HG03469 (cell line): ENCODE measurements around the gene ANO10.

Source experiments
- ATAC-seq: cut with Tn5 transposase; IDR thresholded peaks from one replicate; pipeline ENCODE4 v1.9.1; 2021; ENCODE audit warnings: mild to moderate bottlenecking, moderate library complexity, moderate number of reproducible peaks; ENCODE audit not compliant: unreplicated experiment

Gene ANO10

DNA sequence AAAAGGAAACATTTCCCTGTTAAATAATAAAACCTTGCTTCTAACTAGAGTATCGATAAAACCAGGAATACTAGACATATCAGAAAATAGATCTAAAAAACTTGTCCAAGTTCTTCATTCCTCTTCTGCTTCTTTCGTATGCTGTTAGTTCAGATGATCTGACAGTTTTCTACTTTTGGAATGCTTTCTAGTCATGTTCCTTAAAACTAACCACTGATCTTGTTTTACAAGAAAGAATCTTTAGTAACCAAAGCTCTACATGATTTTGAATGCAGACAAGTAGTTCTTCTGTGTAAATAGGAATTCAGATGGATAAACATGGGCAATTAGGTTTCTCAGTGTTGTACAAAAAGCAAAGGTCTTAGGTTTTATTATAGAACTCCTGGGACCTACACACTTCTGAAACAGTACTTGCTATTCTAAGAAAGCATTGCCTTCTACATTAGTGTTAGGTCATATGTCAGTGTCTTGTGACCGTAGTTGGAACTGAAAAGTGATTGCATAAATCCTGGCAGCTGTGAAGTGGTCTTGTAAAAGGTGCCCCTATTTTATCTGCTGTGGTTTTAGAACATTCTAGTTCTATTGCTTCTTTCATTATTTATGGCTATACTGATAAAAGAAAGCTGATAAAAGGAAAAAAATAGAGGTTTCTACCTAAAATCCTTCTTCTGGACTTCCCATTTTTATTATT lies 294.8 kb downstream of the ANO10 start:
- ATAC-seq: no peak

DNA sequence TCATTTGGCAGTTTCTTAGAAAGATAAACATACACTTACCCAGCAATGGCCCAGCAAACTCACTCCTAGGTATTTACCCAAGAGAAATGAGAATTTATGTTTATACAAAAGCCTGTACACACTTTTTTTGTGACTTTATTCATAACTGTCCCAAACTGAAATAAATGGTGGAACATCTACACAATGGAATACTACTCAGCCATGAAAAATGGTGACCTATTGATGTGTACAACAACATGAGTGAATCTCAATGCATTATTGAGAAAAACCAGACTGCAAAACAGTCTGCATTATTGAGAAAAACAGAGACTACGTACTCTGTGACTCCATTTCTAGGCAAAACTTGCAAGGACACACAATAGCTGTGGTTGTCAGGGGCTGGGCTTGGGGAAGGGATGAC lies 298.3 kb downstream of the ANO10 start:
- no peak for ATAC-seq

DNA sequence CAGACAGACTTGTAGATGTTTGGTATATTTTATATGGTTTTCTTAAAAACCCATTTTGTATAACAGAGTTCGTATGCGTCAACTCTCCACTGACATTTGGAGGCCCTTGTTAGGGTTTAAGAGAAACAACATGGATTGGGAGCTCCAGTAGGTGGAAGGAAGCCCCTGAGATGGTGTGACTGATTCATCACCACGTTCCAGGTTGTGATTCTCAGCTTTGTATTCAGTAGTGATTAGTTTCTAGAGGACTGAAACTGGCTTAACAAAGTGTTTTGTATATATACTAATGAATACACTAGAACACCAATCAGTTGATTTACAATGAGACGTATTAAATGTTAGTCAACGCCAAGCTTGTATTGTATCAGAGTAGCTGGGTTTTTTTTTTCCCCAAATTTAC lies 301.5 kb downstream of the ANO10 start:
- ATAC-seq: no peak

DNA sequence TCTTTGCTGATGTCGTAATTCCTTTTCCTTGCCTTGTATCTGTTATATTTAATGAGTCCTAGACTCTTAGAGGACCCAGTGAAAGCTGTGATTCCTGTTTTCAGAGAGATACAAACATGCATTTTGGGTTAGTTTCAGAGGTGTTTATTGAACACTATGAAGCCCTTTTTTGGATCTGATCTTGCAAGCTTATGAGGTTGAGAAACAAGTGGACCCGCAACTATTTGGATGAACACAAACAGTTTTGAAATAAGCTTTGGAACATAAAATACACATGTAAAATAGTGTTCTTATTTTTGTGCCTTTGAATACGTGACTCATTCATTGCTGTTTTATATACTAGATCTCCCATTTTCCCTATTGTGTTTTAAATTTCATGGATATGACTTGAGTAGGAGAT lies 302.0 kb downstream of the ANO10 start:
- no peak for ATAC-seq

DNA sequence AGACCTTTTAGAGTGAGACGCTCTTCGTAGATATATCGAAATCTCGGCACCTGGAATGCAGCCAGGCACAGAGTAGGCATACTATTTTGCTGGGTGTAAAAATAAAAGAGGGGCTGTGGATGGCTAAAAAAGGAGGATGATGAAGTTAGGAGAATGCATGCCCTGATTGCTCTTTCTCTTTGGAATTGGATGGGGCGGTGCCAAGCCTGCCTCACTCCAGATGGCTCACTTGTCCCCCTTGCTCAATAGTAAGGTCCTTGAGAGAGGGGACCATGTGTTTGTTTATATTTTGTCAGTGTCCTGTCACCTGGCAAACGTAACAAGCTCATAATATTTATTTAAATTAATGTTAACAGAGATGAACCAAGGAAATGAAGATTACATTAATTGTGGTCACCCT lies 302.4 kb downstream of the ANO10 start:
- ATAC-seq: no peak

DNA sequence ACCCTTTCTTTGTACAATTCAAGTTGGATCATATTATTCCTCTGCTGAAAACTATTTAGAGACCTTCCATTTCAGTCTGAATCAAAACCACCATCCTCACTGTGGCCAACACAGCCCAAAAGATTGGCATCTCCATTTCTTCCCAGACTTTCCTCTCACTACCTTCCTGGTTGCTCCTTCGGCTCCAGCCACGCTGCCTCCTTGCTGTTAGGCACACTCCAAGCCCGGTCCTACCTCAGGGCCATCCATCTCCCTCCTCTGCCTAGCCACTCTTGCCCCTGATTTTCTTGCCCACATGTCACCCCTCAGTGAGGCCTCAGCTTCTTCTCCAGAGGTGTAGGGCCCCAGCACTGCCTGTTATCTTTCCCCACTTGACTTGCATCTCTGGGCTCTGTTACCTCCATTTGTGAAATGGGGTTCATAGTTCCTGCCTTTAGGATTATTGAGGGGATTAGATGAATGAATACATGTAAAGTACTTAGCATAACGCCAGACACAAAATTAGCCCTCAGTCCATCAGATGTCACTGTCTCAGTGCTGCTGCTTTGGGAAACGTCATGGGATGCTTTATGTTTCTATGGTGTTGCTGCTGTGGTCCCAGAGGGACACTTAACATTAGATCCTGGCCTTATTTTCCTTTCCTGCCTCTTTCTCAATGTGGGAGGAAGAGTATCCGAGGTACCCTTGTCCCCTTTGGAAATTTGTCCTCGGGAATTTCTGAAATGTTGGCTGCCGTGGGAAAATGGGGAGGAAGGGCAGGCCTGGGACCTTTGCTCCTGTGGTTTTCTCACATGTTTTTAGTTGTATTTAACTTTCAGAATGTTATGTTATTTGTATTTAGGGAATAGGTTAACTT lies 304.1 kb downstream of the ANO10 start:
- no peak for ATAC-seq

DNA sequence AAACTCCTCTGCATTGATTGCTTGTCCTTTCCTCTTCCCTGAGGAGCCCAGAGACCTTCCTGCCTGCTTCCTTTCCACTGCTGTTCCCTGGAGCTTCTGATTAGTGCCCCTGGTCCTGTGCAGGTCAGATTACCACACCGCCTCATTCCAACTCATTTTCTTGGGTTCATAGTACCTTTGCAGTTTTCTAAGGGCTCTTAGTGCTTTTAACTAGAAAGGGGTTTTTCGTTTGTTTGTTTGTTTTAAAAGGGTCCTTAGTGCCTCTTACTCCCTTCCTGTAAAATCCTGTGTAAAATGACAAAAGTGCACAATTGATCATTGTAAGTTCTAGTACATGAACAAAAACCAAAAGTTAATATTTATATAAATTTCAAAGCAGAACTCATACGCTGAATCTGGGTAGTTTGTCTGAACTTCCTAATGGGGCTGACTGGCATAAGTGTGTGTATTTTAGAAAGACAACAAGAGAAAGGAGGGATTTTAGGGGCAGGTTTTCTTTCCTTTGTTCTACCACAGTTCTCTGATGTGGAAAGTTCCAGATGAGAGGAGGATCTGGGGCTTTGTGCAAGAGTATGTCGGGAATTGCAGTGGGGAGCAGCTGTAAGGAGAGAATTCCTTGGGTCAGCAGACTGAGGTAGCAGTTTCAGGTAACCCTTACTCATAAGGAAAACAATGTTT lies 304.9 kb downstream of the ANO10 start:
- ATAC-seq: no peak
